H1 (cell line): ENCODE results near the gene RAB14. TPM values are rescaled to one million over a fixed set of nuclear protein-coding genes. Genes with fewer than 3 reads are reported as not detected.

Experiments
- CTCF ChIA-PET: fragments of 300-600 bp; sonication (Branson Sonifier 250); formaldehyde crosslinking; loops from one replicate; lab custom pipeline; 2021; ENCODE audit not compliant: partially characterized antibody; lab: Charles Lee
- POLR2A ChIA-PET: fragments of 300-600 bp; sonication (Branson Sonifier 250); formaldehyde crosslinking; loops from one replicate; lab custom pipeline; 2021; ENCODE audit warnings: inconsistent platforms; ENCODE audit not compliant: partially characterized antibody; lab: Charles Lee
- DNase-seq, 2 experiments: peaks; one replicate each; pipeline versions ENCODE4 v3.0.0 to v3.0.0-alpha.2; 2010 to 2022; ENCODE audit warnings: low spot score in 2 of 2, low read depth in 1 of 2, mixed read lengths in 1 of 2
- FAIRE-seq: peaks from 2 replicates; lab custom pipeline; 2011; peaks lifted over from hg19 to GRCh38; lab: Jason Lieb, UNC
- H2AFZ ChIP-seq: 2 replicates; pipeline ENCODE4 v1.8.1; 2012; ENCODE audit warnings: low read length, inconsistent platforms
- H2AK5ac ChIP-seq: 2 replicates; pipeline ENCODE4 v1.6.1; 2013; ENCODE audit warnings: low read depth, low read length
- H2BK120ac ChIP-seq: replicated peaks from 2 replicates; pipeline ENCODE3; 2013; ENCODE audit warnings: low read depth, low read length, inconsistent platforms
- H2BK12ac ChIP-seq: 2 replicates; pipeline ENCODE4 v1.6.1; 2013; ENCODE audit warnings: low read depth, low read length
- H2BK15ac ChIP-seq: 2 replicates; pipeline ENCODE4 v1.6.1; 2013; ENCODE audit warnings: low read length
- H2BK20ac ChIP-seq: 2 replicates; pipeline ENCODE4 v1.6.1; 2013; ENCODE audit warnings: low read length
- H2BK5ac ChIP-seq: 2 replicates; pipeline ENCODE4 v1.6.1; 2013; ENCODE audit warnings: low read depth, low read length
- H3K14ac ChIP-seq: 2 replicates; pipeline ENCODE4 v1.6.1; 2013; ENCODE audit warnings: inconsistent platforms; ENCODE audit not compliant: insufficient read length
- H3K18ac ChIP-seq: 2 replicates; pipeline ENCODE4 v1.6.1; 2013; ENCODE audit warnings: low read length; ENCODE audit errors: extremely low read depth
- H3K23ac ChIP-seq: 2 replicates; pipeline ENCODE4 v1.6.1; 2013; ENCODE audit warnings: inconsistent platforms; ENCODE audit not compliant: insufficient read length
- H3K23me2 ChIP-seq: 2 replicates; pipeline ENCODE4 v1.6.1; 2013; ENCODE audit warnings: low read depth, low read length
- H3K27ac ChIP-seq: 2 replicates; pipeline ENCODE4 v1.6.1; 2011; ENCODE audit warnings: low read depth, low read length, inconsistent platforms
- H3K27me3 ChIP-seq, 4 experiments: replicated peaks in 1 of 4; 1 replicate in 1 of 4; 2 replicates in 3 of 4; pipeline versions ENCODE4 v1.6.1 to v1.8.1; 2011 to 2013; ENCODE audit warnings: low read length in 3 of 4, mild to moderate bottlenecking in 3 of 4, inconsistent platforms in 2 of 4, mixed read lengths in 2 of 4, moderate library complexity in 1 of 4; ENCODE audit not compliant: control insufficient read depth in 3 of 4, insufficient read depth in 3 of 4; ENCODE audit errors: extremely low read depth in 1 of 4
- H3K36me3 ChIP-seq, 4 experiments: 2 replicates each; pipeline versions ENCODE4 v1.6.1 to v1.8.1; 2011 to 2013; ENCODE audit warnings: mild to moderate bottlenecking in 4 of 4, low read length in 3 of 4, moderate library complexity in 2 of 4, control low read depth in 1 of 4, inconsistent platforms in 1 of 4; ENCODE audit not compliant: insufficient read depth in 4 of 4, control insufficient read depth in 2 of 4
- H3K4ac ChIP-seq: replicated peaks from 2 replicates; pipeline ENCODE3; 2013; ENCODE audit warnings: low read length, low read depth, mixed read lengths, inconsistent platforms; ENCODE audit not compliant: insufficient read length
- H3K4me1 ChIP-seq, 4 experiments: replicated peaks in 1 of 4; 1 replicate in 1 of 4; 2 replicates in 3 of 4; pipeline versions ENCODE4 v1.6.1 to v1.8.1; 2011 to 2013; ENCODE audit warnings: low read length in 3 of 4, inconsistent platforms in 2 of 4, mixed read lengths in 1 of 4; ENCODE audit not compliant: insufficient read depth in 4 of 4, control insufficient read depth in 3 of 4
- H3K4me2 ChIP-seq, 2 experiments: 2 replicates each; pipeline versions ENCODE4 v1.6.1 to v1.8.1; 2011 to 2013; ENCODE audit warnings: low read depth in 2 of 2, low read length in 2 of 2, control low read depth in 1 of 2, inconsistent platforms in 1 of 2, mild to moderate bottlenecking in 1 of 2; ENCODE audit not compliant: insufficient read depth in 1 of 2
- H3K4me3 ChIP-seq, 4 experiments: fragments of 200-600, 300-600 bp in 1 of 4; sonication (generic), shearing (Covaris generic), sonication (Bioruptor Twin) in 1 of 4; 2 replicates each; pipeline versions ENCODE4 v1.5.1 to v1.8.1; 2011 to 2016; ENCODE audit warnings: low read length in 4 of 4, low read depth in 3 of 4, control low read depth in 2 of 4, inconsistent platforms in 2 of 4, mild to moderate bottlenecking in 2 of 4, mixed read lengths in 1 of 4, moderate library complexity in 1 of 4; ENCODE audit not compliant: insufficient read depth in 2 of 4; ENCODE audit errors: extremely low read depth in 1 of 4
- H3K56ac ChIP-seq: replicated peaks from 2 replicates; pipeline ENCODE3; 2013; ENCODE audit warnings: low read depth, mild to moderate bottlenecking, mixed read lengths, low read length, inconsistent platforms; ENCODE audit not compliant: insufficient read length
- H3K79me1 ChIP-seq: 2 replicates; pipeline ENCODE4 v1.6.1; 2013; ENCODE audit warnings: low read depth, low read length, control low read depth
- H3K79me2 ChIP-seq, 2 experiments: 2 replicates each; pipeline versions ENCODE4 v1.6.1 to v1.8.1; 2012 to 2013; ENCODE audit warnings: low read length in 2 of 2, mild to moderate bottlenecking in 2 of 2, inconsistent platforms in 1 of 2; ENCODE audit not compliant: insufficient read depth in 2 of 2, control insufficient read depth in 1 of 2
- H3K9ac ChIP-seq, 4 experiments: replicated peaks in 1 of 4; 1 replicate in 1 of 4; 2 replicates in 3 of 4; pipeline versions ENCODE4 v1.6.1 to v1.8.1; 2011 to 2013; ENCODE audit warnings: low read depth in 3 of 4, low read length in 3 of 4, control low read depth in 2 of 4, mild to moderate bottlenecking in 2 of 4, moderate library complexity in 2 of 4, inconsistent platforms in 1 of 4; ENCODE audit errors: extremely low read depth in 1 of 4
- H3K9me3 ChIP-seq, 2 experiments: 2 replicates each; pipeline versions ENCODE4 v1.6.1 to v1.8.1; 2012 to 2013; ENCODE audit warnings: mild to moderate bottlenecking in 2 of 2, moderate library complexity in 2 of 2, control low read depth in 1 of 2, inconsistent platforms in 1 of 2, low read depth in 1 of 2, low read length in 1 of 2, mixed read lengths in 1 of 2; ENCODE audit not compliant: insufficient read depth in 2 of 2
- H4K20me1 ChIP-seq, 2 experiments: replicated peaks in 1 of 2; 2 replicates each; pipeline versions ENCODE3 to v1.8.1; 2011 to 2013; ENCODE audit warnings: inconsistent platforms in 2 of 2, low read length in 2 of 2, mild to moderate bottlenecking in 1 of 2; ENCODE audit not compliant: insufficient read depth in 2 of 2, control insufficient read depth in 1 of 2
- H4K5ac ChIP-seq: 2 replicates; pipeline ENCODE4 v1.6.1; 2013; ENCODE audit warnings: low read length, low read depth, mixed read lengths, inconsistent platforms; ENCODE audit not compliant: insufficient read length
- H4K8ac ChIP-seq: 2 replicates; pipeline ENCODE4 v1.8.0; 2013; ENCODE audit warnings: mild to moderate bottlenecking, moderate library complexity, low read length, inconsistent platforms; ENCODE audit not compliant: insufficient read depth; ENCODE audit errors: extremely low read depth
- H4K91ac ChIP-seq: replicated peaks from 2 replicates; pipeline ENCODE3; 2013; ENCODE audit warnings: low read length, mixed read lengths, inconsistent platforms; ENCODE audit not compliant: insufficient read length
- CTBP2 ChIP-seq: IDR thresholded peaks from 2 replicates; pipeline ENCODE4 v1.7.0; 2011; ENCODE audit warnings: borderline replicate concordance, mild to moderate bottlenecking, moderate library complexity, mixed read lengths, low read length; ENCODE audit not compliant: insufficient read depth, insufficient read length
- KDM1A ChIP-seq: fragments of 200-600, 300-600 bp; sonication (generic); IDR thresholded peaks from 2 replicates; pipeline ENCODE4 v1.7.1; 2016; ENCODE audit warnings: mild to moderate bottlenecking, low read length, borderline replicate concordance
- NANOG ChIP-seq: IDR thresholded peaks from 2 replicates; pipeline ENCODE4 v1.6.1; 2011; ENCODE audit warnings: low read length, low read depth, mild to moderate bottlenecking, inconsistent platforms; ENCODE audit not compliant: insufficient read depth, poor library complexity, severe bottlenecking
- RBBP5 ChIP-seq: IDR thresholded peaks from 2 replicates; pipeline ENCODE4 v1.7.1; 2012; ENCODE audit warnings: low read depth, mild to moderate bottlenecking, inconsistent platforms, low read length, moderate library complexity, borderline replicate concordance
- WGBS, 2 experiments: shearing (Covaris generic) in 1 of 2; methylation state at CpG; one replicate each; pipeline versions ENCODE4 v1.1.6 to v1.1.7; 2013 to 2015; ENCODE audit warnings: low lambda C conversion rate in 2 of 2, mixed read lengths in 2 of 2, inconsistent platforms in 1 of 2, low coverage in 1 of 2, missing lambda C conversion rate in 1 of 2; ENCODE audit not compliant: insufficient replicate concordance in 2 of 2, insufficient coverage in 1 of 2, insufficient read length in 1 of 2; ENCODE audit errors: extremely low coverage in 1 of 2, missing lambda C conversion rate in 1 of 2; 5-methylcytosine and 5-hydroxymethylcytosine counted together
- polyA plus RNA-seq, 7 experiments: library from polyadenylated mRNA; depleted of rRNA in 3 of 7; stranded (reverse) in 5 of 7; unstranded in 2 of 7; fragments of >200 nt in 5 of 7; fragments of 200-250 nt in 2 of 7; gene quantifications; 1 replicate in 5 of 7; 2 replicates in 1 of 7; 4 replicates in 1 of 7; pipeline versions ENCODE4 v1.2.1 to v1.2.3, GENCODE V29; 2011 to 2013; ENCODE audit warnings: missing spikeins in 2 of 7, mixed read lengths in 2 of 7
- total RNA-seq: library from RNA; stranded (reverse); fragmentation: NEBNext Ultra II Directional; extraction: Animal tissue kit (Norgen Biotek cat#: 25700); gene quantifications from 2 replicates; pipeline ENCODE4 v1.2.1, GENCODE V29; 2021

RAB14 gene
- total and polyA plus RNA-seq, 2 of the 8 experiments (the other 6 are each of a cell fraction or from before 2014, with no cell fraction given) = 9.1 to 44.8 TPM

DNA sequence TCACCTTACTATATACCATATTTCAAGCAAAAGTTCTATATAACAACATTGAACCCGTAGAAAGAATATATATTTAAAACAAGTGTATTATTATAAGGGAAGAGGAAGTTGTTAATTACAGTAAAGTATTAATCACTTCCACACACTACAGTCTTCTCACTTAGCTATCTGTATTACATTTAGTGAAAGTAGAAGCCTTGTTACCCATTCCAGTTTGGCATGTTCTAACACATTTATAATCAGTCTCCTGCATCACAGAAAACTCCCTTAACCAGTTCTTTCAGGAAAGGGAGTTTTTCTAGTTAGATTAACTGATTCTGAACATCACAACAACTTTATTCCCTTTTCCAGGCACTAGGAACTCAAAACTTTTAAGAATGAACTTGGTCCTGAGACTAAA lies 6.9 kb downstream of the RAB14 start:
- H3K36me3 ChIP-seq = no peaks in the 10 kb centered on the region
- H4K91ac ChIP-seq = no peak overlapping the region
- H2BK120ac ChIP-seq = no peak overlapping the region
- no peak overlapping the region for H3K4ac ChIP-seq
- TF ChIP-seq RBBP5 (no peak), CTBP2 (no peak), KDM1A (no peak), NANOG (no peak)
- TF ChIP-seq, all 59 proteins: peak for 0
- no peak overlapping the region for H3K9ac ChIP-seq
- ChIA-PET POLR2A (interaction anchor here (0.6 kb wide), 1 partner anchor 89 kb away, joined by 3 read pairs; no protein-coding TSS in a partner anchor), CTCF (no interaction called here)
- H2BK12ac ChIP-seq = no peak overlapping the region
- H3K27me3 ChIP-seq = no peaks in the 10 kb centered on the region
- peaks cover 4 to 98% of the 10 kb centered on the region in 2 experiments; a peak in 3 of 4 replicates for H3K79me2 ChIP-seq
- no peaks in the 10 kb centered on the region for H3K79me1 ChIP-seq
- WGBS, 2 experiments = 74% methylated on average over 1 of the region's 1 CpG; no CpG with 5 or more reads in 1 of the 2 experiments
- H2AFZ ChIP-seq = no peak overlapping the region
- H3K14ac ChIP-seq = no peak overlapping the region
- no peak overlapping the region for H4K5ac ChIP-seq
- H3K18ac ChIP-seq = no peak overlapping the region
- DNase-seq = no peak
- no peak overlapping the region for H3K4me3 ChIP-seq
- H4K8ac ChIP-seq = no peak overlapping the region
- no peak overlapping the region for H3K27ac ChIP-seq
- no peak overlapping the region for H3K4me2 ChIP-seq
- H4K20me1 ChIP-seq = peaks cover 0 to 6% of the 10 kb centered on the region in 2 experiments
- H3K56ac ChIP-seq = no peak overlapping the region
- no peaks in the 10 kb centered on the region for H3K23me2 ChIP-seq
- H2BK15ac ChIP-seq = no peak overlapping the region
- no peak for FAIRE-seq
- H2BK20ac ChIP-seq = no peak overlapping the region
- H3K4me1 ChIP-seq = no peaks in the 10 kb centered on the region
- no peaks in the 10 kb centered on the region for H3K9me3 ChIP-seq
- no peak overlapping the region for H3K23ac ChIP-seq
- H2BK5ac ChIP-seq = no peak overlapping the region
- H2AK5ac ChIP-seq = no peak overlapping the region
